ENCODE results near the gene CACNA1C. TPM values are rescaled to one million over a fixed set of nuclear protein-coding genes. Genes with fewer than 3 reads are reported as not detected.

CACNA1C gene
- total and polyA plus RNA-seq, 2 donors: 0.71 TPM

- Histone ChIP-seq H3K36me3 (ENCODE audit: control insufficient read depth in 2 of 2, insufficient read depth in 2 of 2, low read length in 1 of 2) (no peaks in the 10 kb centered on the region), H3K4me1 (ENCODE audit: control insufficient read depth in 2 of 2, insufficient read depth in 2 of 2, low read length in 2 of 2) (peaks cover 0 to 14% of the 10 kb centered on the region in 2 donors), H3K9me3 (ENCODE audit: control insufficient read depth in 2 of 2, insufficient read depth in 1 of 2, low read length in 1 of 2) (no peaks in the 10 kb centered on the region), H3K4me3 (ENCODE audit: low read length in 2 of 2) (no peak overlapping the region), H3K27ac (ENCODE audit: low read depth in 1 of 2, low read length in 1 of 2) (no peak overlapping the region), H3K27me3 (ENCODE audit: control insufficient read depth in 2 of 2, insufficient read depth in 1 of 2, low read length in 1 of 2) (no peaks in the 10 kb centered on the region)
- DNase-seq (ENCODE audit: low read depth in 6 of 9, low spot score in 9 of 9): no peak
- 25% methylated on average over 7 of the region's 7 CpGs for WGBS
These were observed 451.0 kb downstream of the CACNA1C start for GRCh38 chr12:2503762-2504161.

- no peaks in the 10 kb centered on the region for H3K36me3 ChIP-seq (ENCODE audit: control insufficient read depth in 2 of 2, insufficient read depth in 2 of 2, low read length in 1 of 2)
- H3K27me3 ChIP-seq (ENCODE audit: control insufficient read depth in 2 of 2, insufficient read depth in 1 of 2, low read length in 1 of 2): no peaks in the 10 kb centered on the region
- H3K9me3 ChIP-seq (ENCODE audit: control insufficient read depth in 2 of 2, insufficient read depth in 1 of 2, low read length in 1 of 2): no peaks in the 10 kb centered on the region
- DNase-seq (ENCODE audit: low read depth in 6 of 9, low spot score in 9 of 9): no peak
- WGBS: 98% methylated on average over 15 of the region's 15 CpGs
- H3K4me3 ChIP-seq (ENCODE audit: low read length in 2 of 2): no peak overlapping the region
- H3K27ac ChIP-seq (ENCODE audit: low read depth in 1 of 2, low read length in 1 of 2): no peak overlapping the region
- peaks cover 0 to 14% of the 10 kb centered on the region in 2 donors for H3K4me1 ChIP-seq (ENCODE audit: control insufficient read depth in 2 of 2, insufficient read depth in 2 of 2, low read length in 2 of 2)
These were observed 451.8 kb downstream of the CACNA1C start for GRCh38 chr12:2504577-2504976.

- DNase-seq (ENCODE audit: low read depth in 6 of 9, low spot score in 9 of 9): no peak
- peaks cover 0 to 2% of the 10 kb centered on the region in 2 donors for H3K4me1 ChIP-seq (ENCODE audit: control insufficient read depth in 2 of 2, insufficient read depth in 2 of 2, low read length in 2 of 2)
- no peaks in the 10 kb centered on the region for H3K36me3 ChIP-seq (ENCODE audit: control insufficient read depth in 2 of 2, insufficient read depth in 2 of 2, low read length in 1 of 2)
- WGBS: 97% methylated on average over 7 of the region's 7 CpGs
- no peaks in the 10 kb centered on the region for H3K27me3 ChIP-seq (ENCODE audit: control insufficient read depth in 2 of 2, insufficient read depth in 1 of 2, low read length in 1 of 2)
- H3K9me3 ChIP-seq (ENCODE audit: control insufficient read depth in 2 of 2, insufficient read depth in 1 of 2, low read length in 1 of 2): no peaks in the 10 kb centered on the region
- no peak overlapping the region for H3K27ac ChIP-seq (ENCODE audit: low read depth in 1 of 2, low read length in 1 of 2)
- no peak overlapping the region for H3K4me3 ChIP-seq (ENCODE audit: low read length in 2 of 2)
These were observed 455.0 kb downstream of the CACNA1C start for GRCh38 chr12:2507814-2508213.

- Histone ChIP-seq H3K4me3 (ENCODE audit: low read length in 2 of 2) (no peak overlapping the region), H3K27ac (ENCODE audit: low read depth in 1 of 2, low read length in 1 of 2) (no peak overlapping the region), H3K9me3 (ENCODE audit: control insufficient read depth in 2 of 2, insufficient read depth in 1 of 2, low read length in 1 of 2) (no peaks in the 10 kb centered on the region), H3K27me3 (ENCODE audit: control insufficient read depth in 2 of 2, insufficient read depth in 1 of 2, low read length in 1 of 2) (no peaks in the 10 kb centered on the region), H3K4me1 (ENCODE audit: control insufficient read depth in 2 of 2, insufficient read depth in 2 of 2, low read length in 2 of 2) (no peaks in the 10 kb centered on the region), H3K36me3 (ENCODE audit: control insufficient read depth in 2 of 2, insufficient read depth in 2 of 2, low read length in 1 of 2) (no peaks in the 10 kb centered on the region)
- no peak for DNase-seq (ENCODE audit: low read depth in 6 of 9, low spot score in 9 of 9)
- WGBS: 96% methylated on average over 5 of the region's 5 CpGs
These were observed 456.4 kb downstream of the CACNA1C start for GRCh38 chr12:2509137-2509536.

GRCh38 chr12:2510045-2510444, 457.3 kb downstream of the CACNA1C start:
- Histone ChIP-seq H3K27me3 (ENCODE audit: control insufficient read depth in 2 of 2, insufficient read depth in 1 of 2, low read length in 1 of 2) (no peaks in the 10 kb centered on the region), H3K4me3 (ENCODE audit: low read length in 2 of 2) (no peak overlapping the region), H3K9me3 (ENCODE audit: control insufficient read depth in 2 of 2, insufficient read depth in 1 of 2, low read length in 1 of 2) (no peaks in the 10 kb centered on the region), H3K4me1 (ENCODE audit: control insufficient read depth in 2 of 2, insufficient read depth in 2 of 2, low read length in 2 of 2) (no peaks in the 10 kb centered on the region), H3K36me3 (ENCODE audit: control insufficient read depth in 2 of 2, insufficient read depth in 2 of 2, low read length in 1 of 2) (no peaks in the 10 kb centered on the region), H3K27ac (ENCODE audit: low read depth in 1 of 2, low read length in 1 of 2) (no peak overlapping the region)
- WGBS: 98% methylated on average over 5 of the region's 5 CpGs
- DNase-seq (ENCODE audit: low read depth in 6 of 9, low spot score in 9 of 9): no peak

- Histone ChIP-seq H3K4me3 (ENCODE audit: low read length in 2 of 2) (no peak overlapping the region), H3K27ac (ENCODE audit: low read depth in 1 of 2, low read length in 1 of 2) (no peak overlapping the region), H3K4me1 (ENCODE audit: control insufficient read depth in 2 of 2, insufficient read depth in 2 of 2, low read length in 2 of 2) (no peaks in the 10 kb centered on the region), H3K9me3 (ENCODE audit: control insufficient read depth in 2 of 2, insufficient read depth in 1 of 2, low read length in 1 of 2) (no peaks in the 10 kb centered on the region), H3K36me3 (ENCODE audit: control insufficient read depth in 2 of 2, insufficient read depth in 2 of 2, low read length in 1 of 2) (no peaks in the 10 kb centered on the region), H3K27me3 (ENCODE audit: control insufficient read depth in 2 of 2, insufficient read depth in 1 of 2, low read length in 1 of 2) (no peaks in the 10 kb centered on the region)
- 96% methylated on average over 11 of the region's 11 CpGs for WGBS
- no peak for DNase-seq (ENCODE audit: low read depth in 6 of 9, low spot score in 9 of 9)
These were observed 460.6 kb downstream of the CACNA1C start for GRCh38 chr12:2513141-2514037.

- Histone ChIP-seq H3K36me3 (ENCODE audit: control insufficient read depth in 2 of 2, insufficient read depth in 2 of 2, low read length in 1 of 2) (no peaks in the 10 kb centered on the region), H3K4me3 (ENCODE audit: low read length in 2 of 2) (no peak overlapping the region), H3K9me3 (ENCODE audit: control insufficient read depth in 2 of 2, insufficient read depth in 1 of 2, low read length in 1 of 2) (no peaks in the 10 kb centered on the region), H3K27ac (ENCODE audit: low read depth in 1 of 2, low read length in 1 of 2) (no peak overlapping the region), H3K4me1 (ENCODE audit: control insufficient read depth in 2 of 2, insufficient read depth in 2 of 2, low read length in 2 of 2) (no peaks in the 10 kb centered on the region), H3K27me3 (ENCODE audit: control insufficient read depth in 2 of 2, insufficient read depth in 1 of 2, low read length in 1 of 2) (no peaks in the 10 kb centered on the region)
- no peak for DNase-seq (ENCODE audit: low read depth in 6 of 9, low spot score in 9 of 9)
- WGBS: 94% methylated on average over 5 of the region's 5 CpGs
These were observed 461.2 kb downstream of the CACNA1C start for GRCh38 chr12:2514038-2514340.

- Histone ChIP-seq H3K36me3 (ENCODE audit: control insufficient read depth in 2 of 2, insufficient read depth in 2 of 2, low read length in 1 of 2) (no peaks in the 10 kb centered on the region), H3K9me3 (ENCODE audit: control insufficient read depth in 2 of 2, insufficient read depth in 1 of 2, low read length in 1 of 2) (no peaks in the 10 kb centered on the region), H3K4me1 (ENCODE audit: control insufficient read depth in 2 of 2, insufficient read depth in 2 of 2, low read length in 2 of 2) (no peaks in the 10 kb centered on the region), H3K4me3 (ENCODE audit: low read length in 2 of 2) (no peak overlapping the region), H3K27me3 (ENCODE audit: control insufficient read depth in 2 of 2, insufficient read depth in 1 of 2, low read length in 1 of 2) (no peaks in the 10 kb centered on the region), H3K27ac (ENCODE audit: low read depth in 1 of 2, low read length in 1 of 2) (no peak overlapping the region)
- DNase-seq (ENCODE audit: low read depth in 6 of 9, low spot score in 9 of 9): no peak
- 93% methylated on average over 5 of the region's 5 CpGs for WGBS
These were observed 468.0 kb downstream of the CACNA1C start for GRCh38 chr12:2520722-2521246.

- no peaks in the 10 kb centered on the region for H3K27me3 ChIP-seq (ENCODE audit: control insufficient read depth in 2 of 2, insufficient read depth in 1 of 2, low read length in 1 of 2)
- H3K36me3 ChIP-seq (ENCODE audit: control insufficient read depth in 2 of 2, insufficient read depth in 2 of 2, low read length in 1 of 2): no peaks in the 10 kb centered on the region
- 95% methylated on average over 9 of the region's 9 CpGs for WGBS
- no peaks in the 10 kb centered on the region for H3K9me3 ChIP-seq (ENCODE audit: control insufficient read depth in 2 of 2, insufficient read depth in 1 of 2, low read length in 1 of 2)
- no peaks in the 10 kb centered on the region for H3K4me1 ChIP-seq (ENCODE audit: control insufficient read depth in 2 of 2, insufficient read depth in 2 of 2, low read length in 2 of 2)
- no peak overlapping the region for H3K27ac ChIP-seq (ENCODE audit: low read depth in 1 of 2, low read length in 1 of 2)
- DNase-seq (ENCODE audit: low read depth in 6 of 9, low spot score in 9 of 9): no peak
- no peak overlapping the region for H3K4me3 ChIP-seq (ENCODE audit: low read length in 2 of 2)
These were observed 470.5 kb downstream of the CACNA1C start for GRCh38 chr12:2523317-2523716.

Measured in thymus (tissue), 11 donors.